ENCODE data around the gene SPSB4.

- TF ChIP-seq, protein P1, sequence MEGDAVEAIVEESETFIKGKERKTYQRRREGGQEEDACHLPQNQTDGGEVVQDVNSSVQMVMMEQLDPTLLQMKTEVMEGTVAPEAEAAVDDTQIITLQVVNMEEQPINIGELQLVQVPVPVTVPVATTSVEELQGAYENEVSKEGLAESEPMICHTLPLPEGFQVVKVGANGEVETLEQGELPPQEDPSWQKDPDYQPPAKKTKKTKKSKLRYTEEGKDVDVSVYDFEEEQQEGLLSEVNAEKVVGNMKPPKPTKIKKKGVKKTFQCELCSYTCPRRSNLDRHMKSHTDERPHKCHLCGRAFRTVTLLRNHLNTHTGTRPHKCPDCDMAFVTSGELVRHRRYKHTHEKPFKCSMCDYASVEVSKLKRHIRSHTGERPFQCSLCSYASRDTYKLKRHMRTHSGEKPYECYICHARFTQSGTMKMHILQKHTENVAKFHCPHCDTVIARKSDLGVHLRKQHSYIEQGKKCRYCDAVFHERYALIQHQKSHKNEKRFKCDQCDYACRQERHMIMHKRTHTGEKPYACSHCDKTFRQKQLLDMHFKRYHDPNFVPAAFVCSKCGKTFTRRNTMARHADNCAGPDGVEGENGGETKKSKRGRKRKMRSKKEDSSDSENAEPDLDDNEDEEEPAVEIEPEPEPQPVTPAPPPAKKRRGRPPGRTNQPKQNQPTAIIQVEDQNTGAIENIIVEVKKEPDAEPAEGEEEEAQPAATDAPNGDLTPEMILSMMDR (IDR thresholded peaks at IDR 0.05; ENCODE audit: low read depth, low read length, missing input control): no peak
- TF ChIP-seq RAD21 (IDR thresholded peaks at IDR 0.05) (no peak), REST (IDR thresholded peaks at IDR 0.05) (no peak), MAX (IDR thresholded peaks at IDR 0.05) (no peak), FOXA2 (IDR thresholded peaks at IDR 0.05) (no peak), SP1 (IDR thresholded peaks at IDR 0.05) (no peak), ATF3 (IDR thresholded peaks at IDR 0.05) (no peak), FOXA1 (IDR thresholded peaks at IDR 0.05) (no peak), YY1 (IDR thresholded peaks at IDR 0.05) (no peak), EGR1 (IDR thresholded peaks at IDR 0.05; ENCODE audit: low read depth in 2 of 2) (no peak), GABPA (IDR thresholded peaks at IDR 0.05 in 1 of 2, conservative IDR thresholded peaks at IDR 0.05 in 1 of 2) (no peak), ZBTB33 (IDR thresholded peaks at IDR 0.05) (no peak), JUND (IDR thresholded peaks at IDR 0.05) (no peak)
These were observed 78.4 kb downstream of the SPSB4 start for GRCh38 chr3:141129541-141130011.

Measured in liver (tissue), 3 donors.